GM12891 (cell line): ENCODE measurements around the gene ORAI3.

ENCODE experiments used
- DNase-seq: peaks from one replicate; pipeline ENCODE4 v3.0.0; 2011; ENCODE audit warnings: low spot score; ENCODE audit not compliant: insufficient read length
- FAIRE-seq: peaks from 2 replicates; lab custom pipeline; 2011; peaks lifted over from hg19 to GRCh38; lab: Jason Lieb, UNC
- PAX5 ChIP-seq: IDR thresholded peaks from 2 replicates; pipeline ENCODE4 v1.6.1; 2011; ENCODE audit warnings: low read length, moderate library complexity, mild to moderate bottlenecking; ENCODE audit not compliant: insufficient read depth, severe bottlenecking
- POLR2A ChIP-seq: IDR thresholded peaks from 2 replicates; pipeline ENCODE4 v1.6.1; 2011; ENCODE audit warnings: low read depth, low read length, control low read depth
- POLR2AphosphoS5 ChIP-seq: IDR thresholded peaks from 2 replicates; pipeline ENCODE4 v1.6.1; 2011; ENCODE audit warnings: low read depth, low read length, control low read depth
- POU2F2 ChIP-seq: IDR thresholded peaks from 2 replicates; pipeline ENCODE4 v1.6.1; 2011; ENCODE audit warnings: low read depth, mild to moderate bottlenecking, control low read depth, low read length, moderate library complexity
- SPI1 ChIP-seq: IDR thresholded peaks from 2 replicates; pipeline ENCODE4 v1.6.1; 2011; ENCODE audit warnings: low read depth, low read length, control low read depth
- TAF1 ChIP-seq: IDR thresholded peaks from 2 replicates; pipeline ENCODE4 v1.6.1; 2011; ENCODE audit warnings: low read depth, low read length, control low read depth

ORAI3 gene

GRCh38 chr16:31002862-31003341 lies 54.0 kb downstream of the ORAI3 start:
- FAIRE-seq: no peak
- DNase-seq: no peak
- TF ChIP-seq SPI1 (no peak), TAF1 (no peak), POLR2A (no peak), POU2F2 (no peak), PAX5 (no peak), POLR2AphosphoS5 (no peak)

- no peak for TF ChIP-seq POU2F2
- no peak for TF ChIP-seq TAF1
- TF ChIP-seq POLR2AphosphoS5: no peak
- TF ChIP-seq POLR2A: no peak
- TF ChIP-seq SPI1: no peak
- TF ChIP-seq PAX5: no peak
- no peak for DNase-seq
- no peak for FAIRE-seq
Measured at GRCh38 chr16:31003744-31004143, 54.9 kb downstream of the ORAI3 start.
